Activated T-helper 17 cell treated with anti-CD3 and anti-CD28 coated beads, Interleukin-2, amount 50 U/mL, for 72 hours (primary cell): Measurements from ENCODE around the gene PHLDB2. TPM values are rescaled to one million over a fixed set of nuclear protein-coding genes. Genes with fewer than 3 reads are reported as not detected.
A peak's percentile ranks its signal among the peaks of the same experiment; 100 is the strongest.

Experiments used
- ATAC-seq: fragments of 150-1000 bp; cut with Tn5 transposase; replicated peaks from 2 replicates; pipeline ENCODE4 v1.10.0; 2021; ENCODE audit warnings: mild to moderate bottlenecking, moderate library complexity
- H3K27ac Mint-ChIP-seq: one replicate; pipeline ENCODE4 v1.8.0; 2022; ENCODE audit warnings: mixed read lengths
- H3K27me3 Mint-ChIP-seq: one replicate; pipeline ENCODE4 v1.8.0; 2022; ENCODE audit warnings: mixed read lengths
- H3K36me3 Mint-ChIP-seq: one replicate; pipeline ENCODE4 v1.8.0; 2022; ENCODE audit warnings: low read depth, mild to moderate bottlenecking, mixed read lengths
- H3K4me1 Mint-ChIP-seq: one replicate; pipeline ENCODE4 v1.8.0; 2022; ENCODE audit warnings: mixed read lengths
- H3K4me3 Mint-ChIP-seq: one replicate; pipeline ENCODE4 v1.8.0; 2022; ENCODE audit warnings: mild to moderate bottlenecking, mixed read lengths
- H3K9me3 Mint-ChIP-seq: one replicate; pipeline ENCODE4 v1.8.0; 2022; ENCODE audit warnings: mixed read lengths
- total RNA-seq, 2 donors: library from RNA; stranded (reverse); gene quantifications; one replicate each; pipeline ENCODE4 v1.2.3, GENCODE V29; 2022

Gene PHLDB2
- total RNA-seq, 2 donors from 2014 or later, result 2.9 TPM

DNA sequence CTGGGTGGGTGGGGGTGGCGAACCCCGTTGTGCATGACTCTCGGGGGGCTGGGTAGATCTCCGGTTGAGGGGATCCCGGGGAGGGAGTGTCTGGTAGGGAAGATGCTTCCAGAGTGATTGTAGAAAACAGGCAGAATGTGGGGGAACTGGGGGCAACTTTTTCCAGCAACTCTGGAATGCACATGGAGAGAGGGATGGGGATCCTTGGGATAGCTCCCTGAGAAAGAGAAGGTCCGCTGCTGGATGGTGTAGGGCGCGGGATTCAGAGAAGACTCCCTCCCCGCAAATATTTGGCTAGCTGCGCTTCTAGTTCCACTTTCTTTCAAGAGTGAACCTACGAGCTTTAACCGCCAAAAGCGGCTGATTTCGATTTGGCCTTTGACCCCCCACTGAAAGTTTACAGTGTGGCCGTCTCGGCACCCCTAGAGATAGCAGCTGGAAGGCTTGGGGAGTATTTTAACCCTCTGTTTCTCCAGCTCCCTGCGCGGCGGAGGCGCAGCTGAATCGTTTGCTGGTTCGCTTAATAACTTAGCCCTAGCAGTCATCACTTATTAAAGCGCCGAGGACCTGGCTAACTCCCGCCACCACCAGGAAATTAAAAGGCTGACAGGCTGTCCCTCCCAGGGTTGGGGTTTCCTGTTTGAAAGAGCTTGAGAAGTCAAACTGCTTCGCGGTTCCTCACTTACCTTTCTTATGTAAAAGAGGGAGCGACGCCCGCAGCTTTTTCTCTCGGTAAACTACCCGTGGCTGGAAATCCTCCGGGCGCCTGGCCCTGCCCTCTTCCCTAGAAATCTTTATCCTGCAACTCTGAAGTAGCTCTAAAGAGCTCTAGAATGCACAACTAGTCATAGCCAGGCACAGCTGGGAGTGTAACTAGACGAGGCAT lies 1.2 kb downstream of the PHLDB2 start:
- H3K4me3 Mint-ChIP-seq, result peak overlapping the region; percentile 91
- no peaks in the 10 kb centered on the region for H3K36me3 Mint-ChIP-seq
- peaks cover 10% of the 10 kb centered on the region for H3K4me1 Mint-ChIP-seq
- no peaks in the 10 kb centered on the region for H3K9me3 Mint-ChIP-seq
- no peaks in the 10 kb centered on the region for H3K27me3 Mint-ChIP-seq
- ATAC-seq, result peak; percentile 81
- peak overlapping the region; percentile 69 for H3K27ac Mint-ChIP-seq

GRCh38 chr3:111861391-111861790 lies 2.3 kb downstream of the PHLDB2 start:
- H3K9me3 Mint-ChIP-seq, result no peaks in the 10 kb centered on the region
- H3K27me3 Mint-ChIP-seq, result no peaks in the 10 kb centered on the region
- ATAC-seq, result no peak
- no peaks in the 10 kb centered on the region for H3K36me3 Mint-ChIP-seq
- peaks cover 10% of the 10 kb centered on the region for H3K4me1 Mint-ChIP-seq
- peak overlapping the region; percentile 91 for H3K4me3 Mint-ChIP-seq
- H3K27ac Mint-ChIP-seq, result no peak overlapping the region

GRCh38 chr3:111862415-111862814 lies 3.4 kb downstream of the PHLDB2 start:
- Mint-ChIP-seq H3K27me3 (no peaks in the 10 kb centered on the region), H3K4me3 (no peak overlapping the region), H3K36me3 (no peaks in the 10 kb centered on the region), H3K27ac (no peak overlapping the region), H3K9me3 (no peaks in the 10 kb centered on the region), H3K4me1 (peaks cover 10% of the 10 kb centered on the region)
- no peak for ATAC-seq

DNA sequence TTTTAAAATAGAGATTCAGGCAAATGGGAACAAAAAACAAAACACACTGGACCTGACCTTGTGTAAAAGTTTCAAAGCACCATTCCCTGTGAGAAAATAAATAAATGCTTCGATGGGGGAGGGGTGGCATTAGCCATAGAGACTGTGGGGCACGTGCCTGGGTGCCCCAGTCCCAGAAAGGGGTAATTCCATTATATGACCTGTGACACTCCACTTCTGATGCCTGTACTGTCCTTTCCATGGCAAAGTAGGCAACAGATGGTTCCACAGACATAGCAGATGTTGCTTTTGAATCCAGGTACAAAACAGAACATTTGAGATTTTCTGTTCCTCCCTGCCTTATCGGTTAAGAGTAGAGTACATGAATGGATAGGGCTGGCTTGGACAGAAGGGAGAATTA lies 3.9 kb downstream of the PHLDB2 start:
- H3K27me3 Mint-ChIP-seq, result no peaks in the 10 kb centered on the region

GRCh38 chr3:111863942-111864694 lies 5.1 kb downstream of the PHLDB2 start:
- Mint-ChIP-seq H3K4me3 (no peak overlapping the region), H3K4me1 (peaks cover 10% of the 10 kb centered on the region), H3K9me3 (no peaks in the 10 kb centered on the region), H3K36me3 (no peaks in the 10 kb centered on the region), H3K27me3 (no peaks in the 10 kb centered on the region), H3K27ac (no peak overlapping the region)
- no peak for ATAC-seq

More for the DNA sequence above, 3.9 kb downstream of the PHLDB2 start:
- no peak for ATAC-seq
- Mint-ChIP-seq H3K4me3 (no peak overlapping the region), H3K27ac (no peak overlapping the region), H3K9me3 (no peaks in the 10 kb centered on the region), H3K36me3 (no peaks in the 10 kb centered on the region), H3K4me1 (peaks cover 10% of the 10 kb centered on the region)

DNA sequence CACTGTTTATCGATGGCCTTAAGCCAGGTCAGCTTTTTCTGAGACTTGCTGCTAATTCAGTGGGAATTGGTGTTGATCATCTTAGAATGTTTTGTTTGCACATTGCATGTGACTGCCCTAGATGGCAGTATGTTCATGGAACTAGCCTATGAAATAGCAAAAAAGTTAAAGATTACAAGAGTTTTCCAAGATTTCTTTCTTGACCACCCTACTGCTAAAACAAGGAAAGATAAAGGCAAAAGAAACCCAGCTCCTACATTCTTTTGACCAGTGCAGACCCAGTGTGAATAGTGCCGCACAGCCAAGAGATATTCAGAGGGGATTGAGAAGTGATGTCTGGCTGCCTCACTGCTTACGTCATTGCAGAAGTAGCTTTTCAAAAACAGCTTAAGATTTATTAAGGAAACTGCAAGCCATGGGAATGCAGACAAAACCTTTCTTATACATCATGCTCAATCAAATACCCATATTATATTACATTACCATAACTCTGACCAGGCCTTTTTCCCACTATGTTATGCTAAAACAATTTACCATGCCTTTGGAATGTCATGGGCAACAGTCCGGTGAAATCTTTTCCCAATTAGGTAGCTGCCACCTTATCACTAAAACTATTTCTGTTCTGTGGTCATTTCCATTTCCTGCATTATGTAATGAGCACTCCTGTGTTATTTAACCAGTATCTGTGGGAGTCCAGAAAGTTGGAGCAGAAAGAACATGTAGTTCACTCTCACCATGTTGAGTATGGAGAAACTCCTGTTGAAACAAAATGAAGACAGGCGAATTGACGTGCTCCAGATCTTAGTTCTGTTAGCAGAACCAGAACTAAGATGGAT lies 6.0 kb downstream of the PHLDB2 start:
- Mint-ChIP-seq H3K9me3 (no peaks in the 10 kb centered on the region), H3K27me3 (no peaks in the 10 kb centered on the region), H3K4me1 (peaks cover 10% of the 10 kb centered on the region), H3K27ac (no peak overlapping the region), H3K4me3 (no peak overlapping the region), H3K36me3 (no peaks in the 10 kb centered on the region)
- ATAC-seq, result no peak

DNA sequence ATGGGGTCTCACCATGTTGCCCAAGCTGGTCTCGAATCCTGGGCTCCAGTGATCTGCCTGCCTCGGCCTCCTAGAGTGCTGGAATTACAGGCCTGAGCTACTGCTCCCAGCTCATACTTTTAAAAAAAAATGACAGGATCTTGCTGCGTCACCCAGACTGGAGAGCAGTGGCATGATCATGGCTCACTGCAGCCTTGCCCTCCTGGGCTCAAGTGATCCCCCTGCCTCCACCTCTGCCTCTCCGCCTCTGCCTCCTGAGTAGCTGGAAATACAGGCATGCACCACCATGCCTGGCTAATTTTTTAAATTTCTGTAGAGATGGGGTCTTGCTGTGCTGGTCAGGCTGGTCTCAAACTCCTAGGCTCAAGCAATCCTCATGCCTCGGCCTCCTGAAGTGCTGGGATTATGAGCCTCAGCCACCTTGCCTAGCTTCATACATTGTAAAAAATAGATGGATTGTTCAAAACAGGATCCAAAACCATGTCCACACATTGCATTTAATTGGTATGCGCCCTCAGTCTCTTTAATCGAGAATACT lies 8.9 kb downstream of the PHLDB2 start:
- Mint-ChIP-seq H3K9me3 (no peaks in the 10 kb centered on the region), H3K4me3 (no peak overlapping the region), H3K36me3 (no peaks in the 10 kb centered on the region), H3K4me1 (no peaks in the 10 kb centered on the region), H3K27ac (no peak overlapping the region), H3K27me3 (no peaks in the 10 kb centered on the region)
- ATAC-seq, result no peak

GRCh38 chr3:111870620-111871019 lies 11.6 kb downstream of the PHLDB2 start:
- no peak overlapping the region for H3K27ac Mint-ChIP-seq
- no peaks in the 10 kb centered on the region for H3K9me3 Mint-ChIP-seq
- ATAC-seq, result no peak
- H3K36me3 Mint-ChIP-seq, result no peaks in the 10 kb centered on the region
- no peak overlapping the region for H3K4me3 Mint-ChIP-seq
- H3K27me3 Mint-ChIP-seq, result no peaks in the 10 kb centered on the region
- H3K4me1 Mint-ChIP-seq, result no peaks in the 10 kb centered on the region

GRCh38 chr3:111871809-111872623 lies 13.0 kb downstream of the PHLDB2 start:
- Mint-ChIP-seq H3K36me3 (no peaks in the 10 kb centered on the region), H3K27ac (no peak overlapping the region), H3K4me3 (no peak overlapping the region), H3K9me3 (no peaks in the 10 kb centered on the region), H3K27me3 (no peaks in the 10 kb centered on the region), H3K4me1 (no peaks in the 10 kb centered on the region)
- no peak for ATAC-seq

- H3K9me3 Mint-ChIP-seq, result no peaks in the 10 kb centered on the region
These were observed 13.9 kb downstream of the PHLDB2 start for GRCh38 chr3:111872979-111873378.

DNA sequence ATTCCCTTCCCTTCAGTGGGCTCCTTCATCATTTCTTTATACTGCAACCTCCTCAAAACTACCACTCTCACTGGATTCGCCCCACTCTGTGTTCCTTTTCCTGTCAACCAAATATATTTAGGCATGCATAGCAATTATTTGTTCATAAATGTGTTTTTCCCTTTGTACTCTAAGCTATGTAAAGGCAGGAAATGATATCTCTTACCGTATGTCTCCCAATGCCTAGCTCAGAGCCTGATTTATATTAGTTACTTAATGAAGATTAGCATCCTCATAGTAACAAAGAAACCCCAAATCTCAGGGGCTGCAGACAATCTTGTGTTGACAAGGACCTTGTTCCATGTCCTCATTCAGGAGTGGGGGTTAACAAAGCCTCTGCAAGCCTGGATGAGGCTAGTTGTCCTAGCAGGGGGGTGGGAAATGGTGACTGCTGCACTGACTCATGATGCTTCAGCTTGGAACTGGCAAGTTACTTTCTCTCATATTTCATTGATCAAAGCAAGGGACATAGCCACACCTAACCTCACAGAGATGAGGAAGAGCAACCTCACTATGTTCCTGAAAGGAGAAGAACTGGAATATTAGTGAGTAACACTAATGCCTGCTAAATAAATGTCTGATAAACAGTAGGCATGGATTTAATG lies 15.2 kb downstream of the PHLDB2 start:
- Mint-ChIP-seq H3K4me3 (no peak overlapping the region), H3K4me1 (no peaks in the 10 kb centered on the region), H3K27ac (no peak overlapping the region), H3K36me3 (no peaks in the 10 kb centered on the region), H3K27me3 (no peaks in the 10 kb centered on the region), H3K9me3 (no peaks in the 10 kb centered on the region)
- ATAC-seq, result no peak

More at GRCh38 chr3:111872979-111873378, 13.9 kb downstream of the PHLDB2 start:
- H3K4me3 Mint-ChIP-seq, result no peak overlapping the region
- no peaks in the 10 kb centered on the region for H3K27me3 Mint-ChIP-seq
- no peaks in the 10 kb centered on the region for H3K36me3 Mint-ChIP-seq
- ATAC-seq, result no peak
- no peaks in the 10 kb centered on the region for H3K4me1 Mint-ChIP-seq
- H3K27ac Mint-ChIP-seq, result no peak overlapping the region

GRCh38 chr3:111881480-111881879 lies 22.4 kb downstream of the PHLDB2 start:
- H3K27me3 Mint-ChIP-seq, result no peaks in the 10 kb centered on the region

DNA sequence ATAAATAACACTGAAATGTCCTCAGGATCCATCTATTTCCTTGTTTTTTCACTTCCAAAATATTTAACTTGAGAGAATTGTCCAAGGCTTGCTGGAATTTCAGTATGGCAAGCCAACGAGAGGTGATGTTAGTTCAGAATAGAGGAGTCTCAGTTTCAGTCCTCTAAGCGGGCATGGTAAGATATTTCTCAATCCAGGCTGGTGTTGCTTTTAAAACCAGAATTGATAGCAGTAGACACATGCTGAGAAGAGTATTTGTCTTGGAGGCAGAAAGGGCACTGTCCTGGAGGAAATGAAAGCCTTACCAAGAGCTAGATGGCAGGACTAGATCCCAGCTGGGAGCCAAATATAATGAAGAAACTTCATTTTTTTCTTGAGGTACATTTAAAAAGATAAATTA lies 23.1 kb downstream of the PHLDB2 start:
- Mint-ChIP-seq H3K9me3 (no peaks in the 10 kb centered on the region), H3K4me1 (no peaks in the 10 kb centered on the region), H3K36me3 (no peaks in the 10 kb centered on the region), H3K4me3 (no peak overlapping the region), H3K27ac (no peak overlapping the region), H3K27me3 (no peaks in the 10 kb centered on the region)
- no peak for ATAC-seq

More at GRCh38 chr3:111881480-111881879, 22.4 kb downstream of the PHLDB2 start:
- Mint-ChIP-seq H3K9me3 (no peaks in the 10 kb centered on the region), H3K4me1 (no peaks in the 10 kb centered on the region), H3K27ac (no peak overlapping the region), H3K36me3 (no peaks in the 10 kb centered on the region), H3K4me3 (no peak overlapping the region)
- no peak for ATAC-seq
